ENCODE results near the gene SPTAN1.

GRCh38 chr9:128551657-128552152 lies 682 bp upstream of the SPTAN1 start:
- TF ChIP-seq POLR2A (IDR thresholded peaks at IDR 0.05; ENCODE audit: low read length): no peak
- no peak for TF ChIP-seq CTCF (IDR thresholded peaks at IDR 0.05)
- TF ChIP-seq CEBPB (IDR thresholded peaks at IDR 0.05): no peak
- TF ChIP-seq SREBF2 (IDR thresholded peaks at IDR 0.05): no peak
- no peak for TF ChIP-seq MAX (IDR thresholded peaks at IDR 0.05)
- TF ChIP-seq RNF2 (IDR thresholded peaks at IDR 0.05; ENCODE audit: borderline replicate concordance, low read depth): no peak
- TF ChIP-seq NFE2L2 (conservative IDR thresholded peaks at IDR 0.05; ENCODE audit: low read length): no peak
- no peak for TF ChIP-seq RFX5 (IDR thresholded peaks at IDR 0.05)
- TF ChIP-seq BHLHE40 (IDR thresholded peaks at IDR 0.05; ENCODE audit: low read depth, low read length): no peak

Measured in A549 (cell line).